HepG2 (cell line): Measurements from ENCODE around the gene LAMC3. TPM values are rescaled to one million over a fixed set of nuclear protein-coding genes. Genes with fewer than 3 reads are reported as not detected.

Experiments used
- ATAC-seq: fragments of 200-7000 bp; cut with Tn5 transposase; 3 replicates; pipeline ENCODE4 v1.9.1; 2020; ENCODE audit warnings: mild to moderate bottlenecking, moderate library complexity
- BruUV-seq: library from RNA; stranded (reverse); fragments of 400-500 nt; replicated peaks from 2 replicates; lab custom pipeline; 2021; lab: Mats Ljungman, UMichigan
- CTCF ChIA-PET: fragments of 300-600 bp; formaldehyde crosslinking; extraction: SDS; loops from one replicate; lab custom pipeline; 2021; ENCODE audit warnings: low total read pairs, inconsistent platforms, low intra/inter-chr PET ratio; lab: Yijun Ruan, JAX
- POLR2A ChIA-PET: fragments of 350-600 bp; sonication (Branson Sonifier 250); formaldehyde crosslinking; loops from one replicate; lab custom pipeline; 2020; ENCODE audit warnings: antibody characterized with exemption, inconsistent platforms; lab: Yijun Ruan, JAX
- DNase-seq: peaks from one replicate; pipeline ENCODE4 v3.0.0-alpha.2; 2015; ENCODE audit warnings: low spot score
- FAIRE-seq: peaks from 3 replicates; lab custom pipeline; 2011; peaks lifted over from hg19 to GRCh38; lab: Jason Lieb, UNC
- H2AFZ ChIP-seq: one replicate; pipeline ENCODE4 v1.6.1; 2011; ENCODE audit warnings: low read length, inconsistent platforms
- H3K27ac ChIP-seq: fragments of 300-600 bp; 3 replicates; pipeline ENCODE4 v1.8.0; 2011; ENCODE audit warnings: mixed run types, mild to moderate bottlenecking, mixed read lengths, low read length, inconsistent platforms; ENCODE audit not compliant: insufficient read depth; ENCODE audit errors: extremely low read length
- H3K27me3 ChIP-seq, 2 experiments: fragments of 200-600 bp in 1 of 2; 2 replicates in 1 of 2; 3 replicates in 1 of 2; pipeline versions ENCODE4 v1.6.0 to v1.8.0; 2011; ENCODE audit warnings: low read length in 2 of 2, mild to moderate bottlenecking in 2 of 2, moderate library complexity in 2 of 2, inconsistent platforms in 1 of 2; ENCODE audit not compliant: insufficient read depth in 2 of 2, control insufficient read depth in 1 of 2
- H3K36me3 ChIP-seq, 2 experiments: fragments of 200-600 bp in 1 of 2; replicated peaks in 1 of 2; 2 replicates in 1 of 2; 3 replicates in 1 of 2; pipeline versions ENCODE4 v1.5.1 to v1.8.0; 2011; ENCODE audit warnings: low read length in 2 of 2, inconsistent platforms in 1 of 2; ENCODE audit not compliant: insufficient read depth in 2 of 2, control insufficient read depth in 1 of 2
- H3K4me1 ChIP-seq: 2 replicates; pipeline ENCODE4 v1.5.1; 2012; ENCODE audit warnings: low read length, inconsistent platforms; ENCODE audit not compliant: insufficient read depth
- H3K4me2 ChIP-seq: 2 replicates; pipeline ENCODE4 v1.6.0; 2011; ENCODE audit warnings: low read depth, low read length, inconsistent platforms
- H3K4me3 ChIP-seq, 3 experiments: fragments of 200-600 bp in 1 of 3; sonication (generic), shearing (Covaris generic) in 1 of 3; replicated peaks in 1 of 3; 2 replicates each; pipeline ENCODE4 v1.5.1; 2011 to 2016; ENCODE audit warnings: low read length in 3 of 3, inconsistent platforms in 2 of 3, low read depth in 2 of 3, mild to moderate bottlenecking in 2 of 3, control low read depth in 1 of 3, mixed read lengths in 1 of 3; ENCODE audit not compliant: insufficient read depth in 1 of 3
- H3K79me2 ChIP-seq: one replicate; pipeline ENCODE4 v1.6.1; 2011; ENCODE audit warnings: low read length, inconsistent platforms; ENCODE audit not compliant: insufficient read depth
- H3K9ac ChIP-seq: 2 replicates; pipeline ENCODE4 v1.6.0; 2011; ENCODE audit warnings: mild to moderate bottlenecking, low read depth, low read length, inconsistent platforms; ENCODE audit not compliant: insufficient read depth
- H3K9me3 ChIP-seq: 2 replicates; pipeline ENCODE4 v1.5.1; 2012; ENCODE audit warnings: mild to moderate bottlenecking, low read length
- H4K20me1 ChIP-seq: 2 replicates; pipeline ENCODE4 v1.6.0; 2011; ENCODE audit warnings: inconsistent platforms, mild to moderate bottlenecking, low read length, moderate library complexity; ENCODE audit not compliant: insufficient read depth
- ATF5 ChIP-seq: sonication (generic); formaldehyde crosslinking; IDR thresholded peaks from 2 replicates; pipeline ENCODE4 v1.4.0; 2020; ENCODE audit warnings: mild to moderate bottlenecking, low read depth, missing genetic modification reagents
- CCDC6 ChIP-seq: sonication (generic); formaldehyde crosslinking; IDR thresholded peaks from 2 replicates; pipeline ENCODE4 v1.8.1; 2022; ENCODE audit warnings: mild to moderate bottlenecking, missing genetic modification reagents, moderate library complexity
- ZBTB10 ChIP-seq: sonication (generic); formaldehyde crosslinking; IDR thresholded peaks from 2 replicates; pipeline ENCODE4 v1.4.0; 2020; ENCODE audit warnings: missing genetic modification reagents, borderline replicate concordance
- ZNF274 ChIP-seq: sonication (generic); formaldehyde crosslinking; IDR thresholded peaks from 2 replicates; pipeline ENCODE4 v1.5.1; 2020; ENCODE audit warnings: mild to moderate bottlenecking, missing genetic modification reagents
- ZSCAN22 ChIP-seq: sonication (generic); formaldehyde crosslinking; IDR thresholded peaks from 2 replicates; pipeline ENCODE4 v1.4.0; 2020; ENCODE audit warnings: mild to moderate bottlenecking, missing genetic modification reagents
- WGBS: methylation state at CpG from one replicate; pipeline ENCODE4 v1.1.6; 2017; ENCODE audit warnings: low lambda C conversion rate; 5-methylcytosine and 5-hydroxymethylcytosine counted together
- in situ Hi-C: cut with HindIII; loops from 2 replicates; pipeline ENCODE4 v1.10.0; 2017; ENCODE audit warnings: low pct_unique_long_range_greater_than_20kb; ENCODE audit not compliant: extremely low pct_ligation_motif_present
- intact Hi-C: fragments of 100-400 bp; cut with micrococcal nuclease; formaldehyde crosslinking; loops from one replicate; pipeline ENCODE4 v1.10.0; 2022; ENCODE audit not compliant: unreplicated experiment
- polyA plus RNA-seq, 8 experiments: library from polyadenylated mRNA; depleted of rRNA in 3 of 8; stranded (reverse) in 7 of 8; unstranded in 1 of 8; fragments of >200 nt; fragmentation: Illumina TruSeq in 4 of 8; extraction: Trizol in 4 of 8; gene quantifications; 2 replicates each; pipeline versions ENCODE4 v1.2.1 to v1.2.3, GENCODE V29; 2011 to 2016; ENCODE audit warnings: low read depth in 4 of 8, missing spikeins in 1 of 8, mixed read lengths in 1 of 8; ENCODE audit not compliant: insufficient read depth in 1 of 8
- total RNA-seq, 5 experiments: library from RNA; depleted of rRNA; stranded (reverse); fragments of >200 nt; fragmentation: Illumina TruSeq; extraction: Trizol; gene quantifications; 2 replicates each; pipeline ENCODE4 v1.2.3, GENCODE V29; 2016; ENCODE audit warnings: low read depth in 1 of 5
- TF ChIP-seq, protein P1 (sequence below): sonication (generic); formaldehyde crosslinking; IDR thresholded peaks from 2 replicates; pipeline ENCODE4 v1.4.0; 2020; ENCODE audit warnings: missing genetic modification reagents
- TF ChIP-seq, protein P2 (sequence below): sonication (generic); formaldehyde crosslinking; IDR thresholded peaks from 2 replicates; pipeline ENCODE4 v1.8.0; 2022; ENCODE audit warnings: mild to moderate bottlenecking, missing genetic modification reagents, moderate library complexity
- TF ChIP-seq, protein P3 (sequence below): sonication (generic); formaldehyde crosslinking; IDR thresholded peaks from 2 replicates; pipeline ENCODE4 v1.5.0; 2020; ENCODE audit warnings: missing genetic modification reagents

Gene LAMC3
- total and polyA plus RNA-seq, 2 of the 13 experiments (the other 11 are each of a cell fraction or from before 2014, with no cell fraction given): 0.07 to 0.57 TPM

DNA sequence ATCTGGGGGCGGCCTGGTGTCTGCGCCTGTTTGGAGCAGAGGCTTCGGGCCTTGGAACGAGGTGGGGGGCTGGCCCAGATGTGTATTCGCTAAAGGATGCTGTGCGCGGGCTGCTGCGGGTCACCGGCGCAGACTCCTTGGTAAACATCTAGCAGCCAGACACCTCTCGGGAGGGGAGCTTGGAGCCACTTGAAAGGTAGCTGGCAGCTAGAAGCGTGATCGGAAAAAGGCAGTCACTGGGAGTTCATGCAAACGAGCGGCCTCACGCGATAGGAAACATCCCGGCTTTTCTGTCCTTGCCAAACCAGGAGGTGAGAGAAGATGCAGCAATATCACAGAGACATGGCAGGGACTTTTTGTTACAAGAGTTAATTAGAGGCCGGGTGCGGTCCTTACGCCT lies 8.1 kb downstream of the LAMC3 start:
- Histone ChIP-seq H3K9me3 (no peaks in the 10 kb centered on the region), H3K27me3 (peaks cover 11 to 78% of the 10 kb centered on the region in 2 experiments), H3K4me2 (no peak overlapping the region), H3K27ac (no peak overlapping the region), H3K4me3 (no peak overlapping the region), H2AFZ (no peak overlapping the region), H3K4me1 (peaks cover 4% of the 10 kb centered on the region; the same call in 1 of the 2 replicates), H3K79me2 (no peaks in the 10 kb centered on the region), H3K9ac (no peak overlapping the region), H3K36me3 (no peaks in the 10 kb centered on the region)
- BruUV-seq: no TSS peak
- CTCF ChIA-PET: no interaction called here
- DNase-seq: no peak
- 59% methylated on average over 21 of the region's 21 CpGs for WGBS
- POLR2A ChIA-PET: no interaction called here
- no peak for FAIRE-seq
- in situ Hi-C loops (no loop called here), intact Hi-C loops (no loop called here)
- ATAC-seq: no peak
- TF ChIP-seq ZSCAN22 (CRISPR knock-in tag): no peak
- TF ChIP-seq ZBTB10 (CRISPR knock-in tag): no peak
- TF ChIP-seq, protein P1, sequence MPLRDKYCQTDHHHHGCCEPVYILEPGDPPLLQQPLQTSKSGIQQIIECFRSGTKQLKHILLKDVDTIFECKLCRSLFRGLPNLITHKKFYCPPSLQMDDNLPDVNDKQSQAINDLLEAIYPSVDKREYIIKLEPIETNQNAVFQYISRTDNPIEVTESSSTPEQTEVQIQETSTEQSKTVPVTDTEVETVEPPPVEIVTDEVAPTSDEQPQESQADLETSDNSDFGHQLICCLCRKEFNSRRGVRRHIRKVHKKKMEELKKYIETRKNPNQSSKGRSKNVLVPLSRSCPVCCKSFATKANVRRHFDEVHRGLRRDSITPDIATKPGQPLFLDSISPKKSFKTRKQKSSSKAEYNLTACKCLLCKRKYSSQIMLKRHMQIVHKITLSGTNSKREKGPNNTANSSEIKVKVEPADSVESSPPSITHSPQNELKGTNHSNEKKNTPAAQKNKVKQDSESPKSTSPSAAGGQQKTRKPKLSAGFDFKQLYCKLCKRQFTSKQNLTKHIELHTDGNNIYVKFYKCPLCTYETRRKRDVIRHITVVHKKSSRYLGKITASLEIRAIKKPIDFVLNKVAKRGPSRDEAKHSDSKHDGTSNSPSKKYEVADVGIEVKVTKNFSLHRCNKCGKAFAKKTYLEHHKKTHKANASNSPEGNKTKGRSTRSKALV (CRISPR knock-in tag): no peak
- TF ChIP-seq, protein P2, sequence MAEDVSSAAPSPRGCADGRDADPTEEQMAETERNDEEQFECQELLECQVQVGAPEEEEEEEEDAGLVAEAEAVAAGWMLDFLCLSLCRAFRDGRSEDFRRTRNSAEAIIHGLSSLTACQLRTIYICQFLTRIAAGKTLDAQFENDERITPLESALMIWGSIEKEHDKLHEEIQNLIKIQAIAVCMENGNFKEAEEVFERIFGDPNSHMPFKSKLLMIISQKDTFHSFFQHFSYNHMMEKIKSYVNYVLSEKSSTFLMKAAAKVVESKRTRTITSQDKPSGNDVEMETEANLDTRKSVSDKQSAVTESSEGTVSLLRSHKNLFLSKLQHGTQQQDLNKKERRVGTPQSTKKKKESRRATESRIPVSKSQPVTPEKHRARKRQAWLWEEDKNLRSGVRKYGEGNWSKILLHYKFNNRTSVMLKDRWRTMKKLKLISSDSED: no peak
- TF ChIP-seq ATF5 (CRISPR knock-in tag): no peak
- no peak for TF ChIP-seq CCDC6 (CRISPR knock-in tag)
- no peak for TF ChIP-seq ZNF274 (CRISPR knock-in tag)
- TF ChIP-seq, protein P3, sequence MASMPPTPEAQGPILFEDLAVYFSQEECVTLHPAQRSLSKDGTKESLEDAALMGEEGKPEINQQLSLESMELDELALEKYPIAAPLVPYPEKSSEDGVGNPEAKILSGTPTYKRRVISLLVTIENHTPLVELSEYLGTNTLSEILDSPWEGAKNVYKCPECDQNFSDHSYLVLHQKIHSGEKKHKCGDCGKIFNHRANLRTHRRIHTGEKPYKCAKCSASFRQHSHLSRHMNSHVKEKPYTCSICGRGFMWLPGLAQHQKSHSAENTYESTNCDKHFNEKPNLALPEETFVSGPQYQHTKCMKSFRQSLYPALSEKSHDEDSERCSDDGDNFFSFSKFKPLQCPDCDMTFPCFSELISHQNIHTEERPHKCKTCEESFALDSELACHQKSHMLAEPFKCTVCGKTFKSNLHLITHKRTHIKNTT: no peak
- TF ChIP-seq, all 625 proteins: peak for 0
- H4K20me1 ChIP-seq: no peaks in the 10 kb centered on the region
